C4-2B (cell line): Measurements from ENCODE around the gene PRSS27.

Experiments
- CTCF ChIP-seq: fragments of 450-650 bp; conservative IDR thresholded peaks from 2 replicates; pipeline ENCODE4 v1.5.1; 2017; ENCODE audit warnings: mild to moderate bottlenecking
- ZFX ChIP-seq: fragments of 450-650 bp; IDR thresholded peaks from 2 replicates; pipeline ENCODE4 v1.6.1; 2017

DNA sequence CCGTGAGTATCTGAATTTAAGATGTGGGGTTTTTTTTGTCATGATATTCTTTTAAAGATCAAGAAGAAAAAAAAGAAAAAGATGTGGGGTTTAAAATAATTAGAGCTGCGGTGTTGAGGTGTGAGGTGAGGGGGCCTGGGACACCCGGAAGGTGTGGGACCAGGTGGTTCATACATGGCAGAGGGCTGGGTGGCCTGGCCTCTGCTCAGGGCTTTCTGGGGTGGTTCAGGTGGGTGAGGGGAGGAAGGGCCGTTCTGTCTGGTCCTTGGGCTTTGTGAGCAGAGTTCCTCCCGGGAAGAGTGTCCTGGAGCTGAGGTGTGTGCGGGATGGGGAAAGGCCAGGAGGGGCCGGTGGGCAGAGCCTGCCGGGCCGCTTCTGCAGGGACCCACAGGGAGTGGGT lies 5.0 kb downstream of the PRSS27 start:
- TF ChIP-seq CTCF (no peak), ZFX (no peak)
